ENCODE measurements around the gene DPH1. TPM values are rescaled to one million over a fixed set of nuclear protein-coding genes. Genes with fewer than 3 reads are reported as not detected.

Gene DPH1
- total RNA-seq, 1 donor from 2014 or later = 14.7 TPM

GRCh38 chr17:2053380-2054261, 23.7 kb downstream of the DPH1 start:
- TF ChIP-seq CTCF (IDR thresholded peaks at IDR 0.05; ENCODE audit: insufficient read depth, low read length, severe bottlenecking) = peak; percentile 69
- Histone ChIP-seq H3K27me3 (ENCODE audit: control insufficient read depth, insufficient read depth, low read length) (no peaks in the 10 kb centered on the region), H3K36me3 (ENCODE audit: control insufficient read depth, insufficient read depth, low read length) (peaks cover 2% of the 10 kb centered on the region), H3K4me3 (ENCODE audit: low read depth, low read length) (peak overlapping the region; percentile 43)
- DNase-seq (ENCODE audit: low read depth) (no peak), FAIRE-seq (no peak)

- FAIRE-seq (no peak), DNase-seq (ENCODE audit: low read depth) (no peak)
- no peak for TF ChIP-seq CTCF (IDR thresholded peaks at IDR 0.05; ENCODE audit: insufficient read depth, low read length, severe bottlenecking)
- Histone ChIP-seq H3K36me3 (ENCODE audit: control insufficient read depth, insufficient read depth, low read length) (peaks cover 2% of the 10 kb centered on the region), H3K27me3 (ENCODE audit: control insufficient read depth, insufficient read depth, low read length) (no peaks in the 10 kb centered on the region), H3K4me3 (ENCODE audit: low read depth, low read length) (peak overlapping the region; percentile 43)
Measured at GRCh38 chr17:2054262-2054511, 24.2 kb downstream of the DPH1 start.

GRCh38 chr17:2054512-2055291, 24.7 kb downstream of the DPH1 start, which contains the start of gene HIC1:
Gene HIC1, plus strand, starts transcription at chr17:2055103. Its CDS starts 1,588 bp downstream, at chr17:2056691.
- DNase-seq (ENCODE audit: low read depth) (peak; percentile 37), FAIRE-seq (no peak)
- H3K4me3 ChIP-seq (ENCODE audit: low read depth, low read length) = peak within 1 kb of the TSS; percentile 44
- H3K27me3 ChIP-seq (ENCODE audit: control insufficient read depth, insufficient read depth, low read length) = no peaks in the 10 kb centered on the region
- peaks cover 2% of the 10 kb centered on the region for H3K36me3 ChIP-seq (ENCODE audit: control insufficient read depth, insufficient read depth, low read length)
- peak; percentile 74 for TF ChIP-seq CTCF (IDR thresholded peaks at IDR 0.05; ENCODE audit: insufficient read depth, low read length, severe bottlenecking)

GRCh38 chr17:2055292-2056205, 25.6 kb downstream of the DPH1 start:
- no peak for TF ChIP-seq CTCF (IDR thresholded peaks at IDR 0.05; ENCODE audit: insufficient read depth, low read length, severe bottlenecking)

More at GRCh38 chr17:2055292-2056205, 25.6 kb downstream of the DPH1 start:
- FAIRE-seq (no peak), DNase-seq (ENCODE audit: low read depth) (no peak)
- H3K4me3 ChIP-seq (ENCODE audit: low read depth, low read length) = peak overlapping the region; percentile 44
- H3K27me3 ChIP-seq (ENCODE audit: control insufficient read depth, insufficient read depth, low read length) = no peaks in the 10 kb centered on the region
- peaks cover 2% of the 10 kb centered on the region for H3K36me3 ChIP-seq (ENCODE audit: control insufficient read depth, insufficient read depth, low read length)

Measured in bronchial epithelial cell (primary cell).